Activated CD4-positive, alpha-beta T cell treated with anti-CD3 and anti-CD28 coated beads, Interleukin-2, Interleukin-6, amounts not matched to agents 100 ng/mL and 50 ng/mL, durations not matched to agents 16 hours and 8 hours (primary cell): ENCODE measurements around the gene HCFC1.

ENCODE experiments used
- DNase-seq: peaks from one replicate; pipeline ENCODE4 v3.0.0-alpha.2; 2020

HCFC1 gene

DNA sequence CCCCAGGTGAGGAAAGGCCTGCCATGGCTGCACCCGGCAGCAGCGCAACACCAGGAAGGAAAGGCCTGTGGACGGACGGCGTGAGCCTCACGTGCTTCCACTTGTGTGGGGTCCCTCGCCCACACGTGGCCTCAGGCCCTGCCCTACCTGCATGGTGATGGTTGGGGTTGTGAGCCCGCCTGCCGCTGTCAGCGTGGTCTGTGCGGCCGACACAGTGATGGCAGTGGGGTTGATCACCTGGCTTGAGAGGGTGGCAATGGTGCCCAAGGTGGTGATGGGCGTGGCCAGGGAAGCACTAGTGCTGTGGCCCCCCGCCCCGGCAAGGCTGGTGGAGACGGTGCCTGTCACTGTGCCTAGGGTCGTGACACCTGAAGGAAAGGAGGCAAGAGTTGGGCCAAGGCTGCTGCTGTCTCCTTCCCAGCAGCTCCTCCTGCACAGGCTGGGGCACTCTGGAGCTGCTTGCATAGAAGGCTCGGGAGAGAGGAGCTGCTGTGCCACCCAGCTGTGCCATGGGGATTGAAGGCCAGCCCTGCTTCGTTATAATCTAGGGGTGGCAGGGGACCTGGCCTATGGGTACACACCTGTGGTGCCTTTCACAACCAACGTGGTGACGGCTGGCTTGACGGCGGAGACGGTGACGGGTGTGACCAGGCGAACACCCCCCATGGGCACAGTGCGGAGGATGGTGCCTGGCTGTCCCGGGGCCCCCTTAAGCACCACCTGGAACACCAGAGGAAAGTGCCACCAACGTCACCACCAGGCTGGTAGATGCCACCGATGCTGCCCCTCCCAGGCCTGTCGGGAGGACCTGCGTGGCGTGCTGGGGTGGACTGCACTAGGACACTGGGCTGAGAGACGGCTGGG, 15.3 kb downstream of the HCFC1 start:
- no peak for DNase-seq

GRCh38 chrX:153955228-153955732, 16.3 kb downstream of the HCFC1 start:
- no peak for DNase-seq

GRCh38 chrX:153954558-153955227, 16.9 kb downstream of the HCFC1 start:
- no peak for DNase-seq

- DNase-seq = no peak
Measured at GRCh38 chrX:153953892-153954557, 17.6 kb downstream of the HCFC1 start.

DNA sequence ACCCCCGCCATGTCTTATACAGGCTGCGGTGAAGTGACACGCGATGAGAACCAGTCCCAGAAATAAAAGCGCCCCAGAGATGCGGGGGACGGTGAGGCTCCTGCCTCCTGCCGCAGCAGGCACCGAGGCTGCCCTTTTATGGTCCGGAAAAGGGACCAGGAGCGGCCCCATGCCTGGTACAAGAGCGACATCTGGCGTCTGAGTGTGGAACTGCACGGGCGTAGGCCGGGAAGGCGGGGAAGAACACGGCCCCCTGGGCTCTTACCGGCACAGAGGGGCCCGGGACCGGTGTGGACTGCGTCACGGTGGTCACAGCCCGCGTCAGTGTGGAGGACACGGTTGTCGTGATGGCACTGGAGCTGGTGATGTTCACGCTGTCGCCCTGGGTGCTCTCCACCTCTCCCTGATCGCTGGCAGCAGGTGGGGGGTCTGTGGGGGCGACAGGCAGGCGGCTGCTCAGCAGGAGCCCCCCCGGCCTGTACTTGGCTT, 18.2 kb downstream of the HCFC1 start:
- DNase-seq = peak; percentile 88

- DNase-seq = no peak
Measured at GRCh38 chrX:153952373-153953026, 19.1 kb downstream of the HCFC1 start.

- no peak for DNase-seq
Measured at GRCh38 chrX:153951683-153952372, 19.8 kb downstream of the HCFC1 start.

DNA sequence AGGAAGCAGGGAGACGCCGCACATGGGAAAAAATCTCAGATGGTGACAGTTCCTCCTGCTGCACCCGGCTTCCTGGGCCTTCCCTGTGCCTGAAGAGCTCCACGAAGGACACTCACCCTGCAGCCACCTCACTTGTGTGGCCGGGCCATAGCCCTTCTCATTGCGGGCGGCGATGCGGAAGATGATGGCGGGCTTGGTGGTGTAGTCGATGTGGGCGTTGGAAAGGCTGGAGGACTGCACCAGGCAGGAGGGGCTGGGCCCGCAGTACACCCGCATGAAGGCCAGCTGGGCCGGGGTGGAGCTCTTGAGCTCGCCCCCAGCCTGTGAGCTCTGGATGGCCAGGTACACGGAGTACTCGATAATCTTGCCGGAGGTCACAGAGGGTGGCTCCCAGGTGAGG, 21.5 kb downstream of the HCFC1 start:
- no peak for DNase-seq

DNA sequence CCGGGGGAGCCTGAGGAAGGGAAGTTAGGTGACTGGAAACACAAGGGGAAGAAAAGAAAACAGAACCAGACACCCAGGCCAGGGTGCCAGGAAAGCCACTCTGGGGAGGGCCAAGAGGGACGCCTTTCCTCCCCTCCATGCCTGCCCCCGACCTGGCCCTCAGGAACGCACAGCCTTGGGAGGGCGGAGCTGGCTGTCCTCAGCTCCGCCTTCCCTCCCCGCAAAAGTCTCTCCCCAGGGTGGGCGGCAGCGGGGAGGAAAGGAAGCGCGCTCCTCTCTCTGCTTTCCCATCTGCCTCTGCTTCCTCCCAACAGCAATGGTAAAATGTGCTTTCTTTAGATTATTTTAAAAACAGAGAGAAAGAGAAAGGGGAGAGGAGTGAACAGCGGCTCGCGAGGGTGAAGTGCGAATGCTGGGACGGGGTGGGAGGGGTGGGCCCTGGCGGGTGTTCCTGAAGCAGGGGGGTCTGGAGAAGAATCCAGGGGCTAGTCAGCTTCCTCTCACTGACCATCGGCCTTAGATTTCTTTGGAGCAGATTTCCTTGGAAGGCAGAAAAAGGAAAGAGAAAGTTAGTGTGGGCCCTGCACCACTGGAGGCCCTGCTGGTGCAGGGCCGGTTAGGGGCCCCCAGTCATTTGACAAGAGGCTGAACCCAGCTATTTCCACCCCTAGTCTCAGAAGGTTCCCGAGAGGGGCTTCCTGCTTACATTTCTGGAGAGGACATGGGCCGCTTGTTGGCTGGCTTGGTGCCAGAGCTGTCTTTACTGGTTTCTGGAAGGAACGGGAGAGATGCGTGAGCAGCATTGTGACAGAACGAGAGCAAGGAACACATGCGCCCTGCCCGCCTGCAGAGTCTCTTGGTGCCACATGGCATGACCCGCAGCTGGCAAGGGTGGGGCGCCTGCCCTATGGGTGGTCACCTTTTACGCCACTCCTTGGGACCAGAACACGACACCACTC, 22.5 kb downstream of the HCFC1 start:
- no peak for DNase-seq

GRCh38 chrX:153948002-153948466, 23.6 kb downstream of the HCFC1 start:
- DNase-seq = no peak

- DNase-seq = peak; percentile 92
Measured at GRCh38 chrX:153947009-153947769, 24.4 kb downstream of the HCFC1 start.

DNA sequence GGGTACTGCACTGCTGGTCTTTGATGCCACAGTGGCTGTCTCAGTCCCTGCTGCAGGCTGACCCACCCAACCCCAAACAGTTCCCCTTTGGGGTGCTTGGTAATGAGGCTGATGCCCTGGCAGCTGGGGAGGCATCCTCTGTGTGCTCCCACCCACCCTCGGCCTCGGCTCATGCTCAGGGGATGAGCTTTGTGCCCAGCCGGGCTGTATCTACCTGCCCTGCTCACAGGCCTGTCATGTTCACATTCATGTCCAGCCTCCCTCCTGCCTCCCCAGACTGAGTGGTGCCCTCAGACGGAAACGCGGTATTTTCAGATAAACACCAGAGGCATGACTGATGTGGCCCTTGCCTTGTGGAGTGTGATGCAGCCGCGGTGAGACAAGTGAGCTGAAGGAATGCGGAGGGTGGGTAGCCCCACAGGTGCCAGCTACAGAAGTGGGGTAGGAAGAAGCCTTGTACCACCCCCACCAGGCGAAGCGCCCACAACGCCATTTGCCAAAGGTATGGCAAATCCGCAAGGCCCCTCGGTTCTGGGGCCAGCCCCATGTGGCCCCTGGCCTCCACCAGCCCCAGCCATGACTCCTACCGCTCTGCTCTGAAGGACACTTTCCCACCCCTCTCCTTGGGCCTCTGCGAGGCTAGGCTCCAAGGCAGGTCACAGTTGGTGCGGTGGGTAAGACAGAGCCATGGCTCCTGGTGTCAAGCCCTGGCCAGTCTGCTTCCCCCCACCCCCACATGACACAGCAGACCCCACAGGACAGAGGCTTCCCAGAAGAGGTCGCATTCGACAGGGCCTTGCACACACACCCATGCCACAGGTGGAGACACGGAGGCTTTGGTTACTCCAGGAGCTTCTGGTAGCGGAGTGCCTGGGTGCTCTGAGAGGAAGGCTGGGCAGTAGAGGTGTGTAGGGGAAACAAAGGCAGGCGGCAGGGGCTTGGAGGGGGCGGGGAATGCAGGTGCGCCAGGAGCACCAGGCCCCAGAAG, 25.4 kb downstream of the HCFC1 start:
- no peak for DNase-seq

GRCh38 chrX:153944800-153945150, 26.8 kb downstream of the HCFC1 start:
- no peak for DNase-seq

DNA sequence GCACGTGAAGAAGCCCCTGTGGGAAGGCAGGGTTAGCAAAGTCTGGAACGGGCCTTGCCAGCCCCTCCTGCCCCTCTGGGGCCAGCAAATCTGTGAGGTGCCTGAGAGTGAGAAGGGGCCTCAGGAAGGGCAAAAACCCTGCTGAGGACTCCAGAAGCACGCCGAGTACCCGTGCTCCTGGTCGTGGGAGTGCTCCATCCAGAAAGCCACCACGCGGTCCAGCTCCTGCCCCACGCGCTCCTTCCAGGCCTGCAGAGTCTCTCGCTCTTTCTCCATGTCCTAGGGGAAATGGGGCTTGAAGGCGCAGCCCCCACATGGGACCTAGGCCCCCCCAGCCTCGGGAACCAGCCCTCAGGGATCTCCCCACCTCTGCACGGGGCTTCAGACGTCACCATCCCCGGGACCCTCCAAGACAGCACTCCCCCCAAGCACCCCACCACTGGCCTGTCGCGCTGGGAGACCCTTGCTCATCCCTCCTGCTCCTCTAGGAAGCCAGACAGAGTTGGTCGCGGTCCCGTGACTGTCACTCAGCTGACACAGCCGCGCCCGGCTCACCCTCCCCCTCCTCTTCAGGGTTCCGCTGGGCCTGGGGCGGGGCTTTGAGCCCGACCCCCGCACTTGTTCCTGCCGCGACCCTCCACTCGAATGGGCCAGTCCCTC, 27.3 kb downstream of the HCFC1 start, which contains the start of gene RENBP:
TSS of gene RENBP (minus strand) at position 504 of the 660 bp plus-strand sequence. CDS start at position 471, 33 bp downstream.
- DNase-seq = peak; percentile 57

DNA sequence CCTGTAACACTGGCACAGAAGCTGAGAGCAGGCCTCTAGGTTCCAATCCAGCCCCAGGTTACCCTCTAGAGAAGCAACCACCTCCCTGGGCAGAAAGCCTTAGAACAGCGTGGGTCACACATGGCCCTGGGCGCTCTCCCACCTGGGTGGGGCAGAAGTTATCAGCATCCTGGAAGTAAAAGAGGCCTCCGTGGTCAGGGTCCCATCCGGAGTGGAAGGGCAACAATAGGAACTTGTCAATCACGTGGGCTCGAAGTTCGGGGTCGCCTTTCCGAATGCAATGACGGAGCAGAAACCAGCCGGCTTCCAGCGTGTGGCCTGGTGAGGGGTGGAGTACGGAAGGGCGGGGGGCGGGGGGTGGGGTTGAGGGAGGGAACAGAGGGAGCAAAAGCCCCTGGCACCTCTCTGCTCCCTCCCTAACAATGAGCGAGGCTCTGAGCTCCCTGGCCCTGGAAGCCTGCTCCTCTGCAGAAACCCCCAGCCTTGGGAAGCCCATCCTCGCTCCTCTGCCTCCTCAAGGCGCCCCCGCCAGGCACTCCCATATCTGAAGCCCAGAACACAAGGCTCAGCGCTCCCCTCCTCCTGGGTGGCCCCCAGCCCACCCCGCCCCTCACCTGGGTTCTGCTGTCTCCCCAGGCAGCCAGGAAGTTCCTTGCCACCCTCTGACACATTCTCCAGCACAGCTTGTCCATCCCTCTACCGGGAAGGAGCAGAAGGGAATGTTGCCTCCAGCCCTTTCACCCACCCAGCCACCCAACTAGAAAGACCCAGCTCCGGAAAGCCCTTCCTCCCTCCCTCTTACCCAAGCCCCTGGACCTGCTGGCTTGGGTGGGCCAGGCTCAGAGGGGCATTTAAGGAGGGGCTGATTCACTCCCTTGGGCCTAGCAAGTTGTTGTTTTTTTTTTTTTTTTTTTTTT, 30.0 kb downstream of the HCFC1 start:
- no peak for DNase-seq

- DNase-seq = no peak
Measured at GRCh38 chrX:153939573-153939972, 32.0 kb downstream of the HCFC1 start.

GRCh38 chrX:153938226-153938786, 33.3 kb downstream of the HCFC1 start:
- DNase-seq = no peak
